ENCODE results near the gene MYL11.

GRCh38 chr16:30350134-30350871, 24.3 kb upstream of the MYL11 start:
- no peak for TF ChIP-seq CTCF (IDR thresholded peaks at IDR 0.05; ENCODE audit: low read depth, low read length, missing input control)
- no peak for TF ChIP-seq YY1 (IDR thresholded peaks at IDR 0.05)
- no peak for TF ChIP-seq ATF3 (IDR thresholded peaks at IDR 0.05)
- TF ChIP-seq TAF1 (conservative IDR thresholded peaks at IDR 0.05) = no peak
- no peak for TF ChIP-seq SP1 (IDR thresholded peaks at IDR 0.05)
- no peak for TF ChIP-seq EGR1 (IDR thresholded peaks at IDR 0.05; ENCODE audit: low read depth in 2 of 2)
- TF ChIP-seq HNF4A (conservative IDR thresholded peaks at IDR 0.05) = no peak

All from liver (tissue), 3 donors.